Stimulated activated CD4-positive, alpha-beta T cell treated with anti-CD3 and anti-CD28 coated beads, Interleukin-4, amount 100 ng/mL, for 48 hours (primary cell): ENCODE results near the gene RNF144B.
"Not testable (repeated sequence)": the region's sequence is repeated elsewhere in the genome, so short reads cannot be mapped to it uniquely, and the experiment has no call there.

Experiments
- DNase-seq, 2 donors: peaks; one replicate each; pipeline ENCODE4 v3.0.0-alpha.2; 2020; ENCODE audit warnings: low read depth in 2 of 2

The RNF144B gene

DNA sequence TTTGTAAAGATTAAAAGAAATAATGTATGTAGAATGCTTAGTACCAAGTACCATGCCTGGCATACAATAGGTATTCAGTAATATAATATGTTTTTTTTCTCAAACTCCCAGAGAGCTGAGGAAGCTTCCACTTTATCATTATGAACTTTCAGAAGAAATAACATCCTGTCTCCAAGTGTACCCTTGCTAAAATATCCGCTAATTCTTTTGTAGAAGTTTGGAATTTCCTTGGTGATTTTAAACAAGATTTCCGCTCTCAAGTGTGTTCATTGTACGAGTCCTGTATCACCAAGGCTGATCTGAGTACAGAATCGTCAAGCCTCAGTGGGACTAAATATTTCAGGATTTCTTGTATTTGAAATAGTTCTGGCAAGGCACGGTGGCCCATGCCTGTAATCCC is 16.1 kb upstream of the RNF144B start:
- DNase-seq, result no peak

DNA sequence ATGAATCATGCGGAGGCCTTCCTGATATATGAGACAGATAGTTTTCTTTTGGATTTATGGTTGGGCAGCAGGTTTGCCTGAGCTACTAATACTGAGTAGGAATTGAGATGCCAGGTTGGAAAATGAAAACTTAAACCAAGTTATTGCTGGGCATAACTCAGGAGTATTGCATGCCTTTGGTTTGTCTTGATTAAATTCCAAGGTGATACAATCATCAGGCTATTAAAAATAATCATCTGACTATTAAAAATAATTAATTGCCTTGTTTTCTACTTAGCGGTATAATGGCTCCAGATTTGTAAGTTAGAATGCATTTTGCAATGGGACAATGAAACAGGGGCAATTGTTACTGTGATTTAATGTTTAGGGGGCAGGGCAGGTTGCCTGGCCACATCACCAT is 15.5 kb upstream of the RNF144B start:
- no peak for DNase-seq

DNA sequence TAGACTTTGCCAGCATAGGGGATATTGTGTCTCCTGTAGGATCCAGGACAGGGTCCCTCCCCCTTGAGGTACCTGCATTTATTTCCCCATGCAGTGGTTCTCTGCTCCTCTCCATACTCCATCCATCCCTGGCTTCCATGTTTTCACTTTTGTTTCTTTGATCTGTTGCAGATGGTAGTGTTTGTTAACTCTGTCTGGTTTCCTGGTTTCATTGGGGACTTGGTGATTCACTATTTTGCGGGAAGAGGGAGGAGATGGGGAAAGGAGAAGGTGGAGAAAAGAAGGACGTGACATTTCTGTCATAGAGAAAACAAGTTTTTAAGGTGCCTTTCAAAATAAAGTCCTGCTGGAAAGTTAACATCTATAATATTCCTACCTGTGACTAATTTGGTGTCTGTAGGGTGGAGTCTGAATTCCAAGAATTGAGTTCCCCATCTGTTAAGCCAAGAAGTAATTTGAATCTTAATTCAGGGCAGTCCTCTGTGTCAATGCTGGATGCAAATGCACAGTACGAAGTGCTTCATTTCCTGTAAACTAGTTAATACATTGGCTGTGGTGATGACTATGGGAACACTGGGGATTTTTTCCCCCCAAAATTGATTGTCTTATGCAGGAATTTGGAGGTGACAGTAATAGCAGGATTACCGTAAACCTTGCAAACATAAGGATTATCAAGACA is 6.9 kb upstream of the RNF144B start:
- no peak for DNase-seq

DNA sequence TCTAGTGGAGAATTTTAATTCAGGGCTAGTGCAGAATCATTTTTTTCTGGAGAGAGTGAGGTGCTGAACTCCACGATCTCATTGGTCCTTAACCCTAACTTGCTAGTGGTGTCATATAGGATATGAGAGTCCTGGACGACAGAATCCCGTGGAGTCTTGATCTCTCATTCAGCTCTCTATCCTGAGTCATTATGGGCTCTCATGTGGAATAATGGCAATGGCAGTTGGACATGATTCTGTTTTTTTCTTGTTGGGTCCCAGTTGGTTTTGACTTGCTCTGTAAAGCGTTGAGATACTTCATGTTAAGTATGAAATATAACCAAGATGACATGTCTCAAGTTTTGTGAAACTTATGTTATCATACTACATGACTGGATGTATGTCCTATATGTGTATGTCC is 6.3 kb upstream of the RNF144B start:
- DNase-seq, result no peak

DNA sequence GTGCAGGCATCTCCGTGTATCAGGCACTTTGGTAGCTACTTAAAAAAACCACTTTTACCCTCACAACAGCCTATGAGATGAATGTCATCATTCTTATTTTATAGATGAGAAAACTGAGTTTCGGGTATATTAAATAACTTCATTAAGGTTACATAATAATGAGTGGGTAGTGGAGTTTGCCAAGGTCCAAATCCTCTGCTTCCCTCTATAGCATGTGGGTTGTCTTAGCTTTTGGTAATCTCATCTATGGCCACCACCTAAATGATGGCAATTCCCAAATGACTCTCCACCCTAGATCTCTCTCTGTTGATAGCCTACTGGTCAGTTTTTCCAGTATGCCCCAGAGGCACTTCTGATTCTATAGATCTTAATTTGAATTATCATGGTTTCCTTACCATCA is 3.7 kb upstream of the RNF144B start:
- no peak for DNase-seq

DNA sequence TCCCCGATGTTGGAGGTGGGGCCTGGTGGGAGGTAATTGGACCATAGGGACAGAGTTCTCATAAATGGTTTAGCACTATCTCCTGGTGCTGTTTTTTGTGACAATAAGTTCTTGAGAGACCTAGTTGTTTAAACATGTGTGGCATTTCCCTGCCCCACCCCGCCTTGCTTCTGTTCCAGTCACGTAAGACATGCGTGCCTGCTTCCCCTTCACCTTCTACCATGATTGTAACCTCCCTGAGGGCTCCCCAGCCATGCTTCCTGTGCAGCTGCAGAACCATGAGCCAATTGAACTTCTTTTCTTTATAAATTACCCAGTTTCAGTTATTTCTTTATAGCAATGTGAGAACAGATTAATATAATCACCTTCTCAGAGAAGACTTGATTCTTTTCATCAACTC is 2.5 kb upstream of the RNF144B start:
- DNase-seq, result no peak

DNA sequence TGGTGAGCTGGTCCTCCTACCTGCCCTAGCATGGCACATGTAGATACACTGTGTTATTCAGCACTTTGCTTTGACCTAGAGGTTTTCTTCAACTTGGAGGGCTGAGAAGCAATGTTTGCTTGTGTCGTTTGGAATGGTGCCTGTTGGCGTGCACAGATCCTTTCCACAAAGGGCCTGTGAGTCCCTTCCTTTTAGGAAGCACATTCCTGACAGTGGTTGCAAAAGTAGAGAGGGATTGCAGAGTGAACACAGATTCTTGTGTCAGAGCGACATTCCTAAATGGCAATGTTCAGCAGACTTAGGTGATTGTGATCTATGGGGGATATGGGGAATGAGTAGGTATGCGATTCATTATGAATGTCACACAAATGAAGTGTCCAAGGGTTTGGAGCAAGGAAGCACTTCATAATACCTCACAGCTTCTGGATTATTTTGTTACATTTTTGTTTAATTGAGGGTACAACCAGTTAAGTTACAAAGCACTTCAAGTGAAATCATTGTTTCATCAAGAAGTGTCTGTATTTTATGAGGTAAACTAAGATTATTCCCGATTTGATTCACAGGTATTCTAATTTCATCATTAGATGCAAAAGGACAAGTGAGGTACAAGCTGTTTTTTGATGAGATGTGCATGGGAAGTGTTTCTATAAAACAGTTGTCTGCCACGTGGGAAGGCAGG is 713 bp upstream of the RNF144B start:
- DNase-seq, result no peak

DNA sequence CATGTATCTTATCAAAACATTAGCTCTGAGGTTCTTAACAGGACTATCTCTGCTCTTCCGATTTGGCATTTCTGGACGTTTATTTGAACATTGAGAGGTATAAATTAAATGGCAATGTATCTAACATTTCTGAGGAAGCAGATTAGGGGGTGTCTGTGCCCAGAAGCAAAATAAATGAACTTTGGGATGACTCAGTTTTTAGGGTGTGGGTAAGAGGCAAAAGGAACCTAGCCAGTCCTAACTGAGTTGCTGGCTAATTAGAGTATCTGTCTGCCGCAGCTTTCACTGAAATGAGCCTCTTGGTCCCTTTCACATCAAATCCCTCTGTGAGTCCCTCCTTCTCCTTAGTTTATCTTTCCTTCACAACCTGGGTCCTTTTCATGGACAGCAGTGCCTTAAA is 1.1 kb downstream of the RNF144B start:
- no peak for DNase-seq

DNA sequence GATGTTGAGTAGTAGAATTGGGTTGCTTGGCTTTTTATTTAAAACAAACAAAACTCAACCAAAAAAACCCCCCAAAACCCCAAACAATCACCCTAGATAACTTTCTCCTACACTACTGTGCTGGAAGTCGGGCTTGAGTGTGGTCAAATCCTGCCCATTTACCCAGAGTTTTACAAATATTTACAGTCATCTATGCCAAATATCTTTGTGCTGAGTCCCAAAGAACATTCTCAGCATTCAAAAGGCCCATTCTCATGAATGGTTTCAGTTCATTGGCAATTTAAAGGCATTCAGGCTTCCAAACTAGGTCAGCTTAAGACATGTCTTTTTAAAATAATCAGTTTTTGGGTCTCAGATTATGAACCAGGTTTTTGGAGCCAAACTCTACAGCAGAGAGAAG is 1.8 kb downstream of the RNF144B start:
- DNase-seq, result no peak

DNA sequence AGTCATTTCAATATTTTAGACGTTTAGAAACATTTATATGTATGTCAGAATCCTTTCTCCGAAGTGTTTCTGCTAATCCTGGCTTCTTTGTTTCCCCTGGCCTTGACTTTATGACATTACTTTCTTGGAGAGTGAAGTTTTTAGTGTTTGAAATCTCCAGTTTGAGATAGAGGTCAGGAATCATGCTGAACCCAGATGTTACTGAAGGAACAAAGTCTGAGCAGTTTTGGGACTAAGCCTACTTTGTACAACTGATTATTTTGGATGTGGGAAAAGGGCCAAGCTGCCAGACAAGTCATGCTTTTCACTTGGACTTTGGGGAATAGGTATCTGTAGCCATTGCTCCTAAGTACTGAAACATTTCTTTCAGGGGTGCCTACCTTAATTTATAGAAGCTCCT is 2.3 kb downstream of the RNF144B start:
- no peak for DNase-seq

DNA sequence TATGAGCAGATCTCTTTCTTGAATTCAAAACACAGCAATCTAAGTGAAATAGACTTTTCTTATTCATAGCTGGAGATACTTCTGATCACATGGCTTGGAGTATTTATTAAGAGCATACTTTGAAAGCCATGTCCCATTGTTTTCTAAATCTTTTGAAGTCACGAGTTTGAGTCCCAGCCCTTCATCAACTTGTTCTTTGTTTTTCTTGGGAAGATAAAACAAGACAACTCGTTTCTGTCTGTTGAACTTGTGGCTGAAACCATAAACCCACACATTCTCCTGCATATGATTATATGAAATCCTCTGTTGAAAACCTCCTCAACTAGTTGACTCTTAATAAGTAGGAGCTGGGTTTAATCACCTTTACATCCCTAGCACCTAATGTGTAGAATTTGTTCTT is 3.3 kb downstream of the RNF144B start:
- no peak for DNase-seq

DNA sequence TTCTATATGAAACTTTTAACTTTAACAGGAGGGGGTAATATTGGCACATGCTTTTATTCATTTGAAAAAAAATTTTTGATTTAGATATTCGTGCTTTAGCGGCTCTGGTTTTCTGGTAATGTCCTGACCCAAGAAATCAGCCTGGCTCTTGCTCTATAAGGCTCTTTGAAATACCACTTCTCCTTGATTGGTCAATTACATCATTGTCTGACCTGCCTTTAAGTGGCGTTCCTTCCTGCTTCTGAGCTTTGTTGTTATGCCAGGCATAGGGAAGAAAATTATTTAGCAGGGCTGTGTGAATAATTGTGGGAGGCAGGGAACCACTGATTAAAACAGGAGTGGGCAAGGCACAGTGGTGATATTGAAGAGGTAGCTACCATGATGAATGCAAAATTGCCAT is 3.9 kb downstream of the RNF144B start:
- DNase-seq, result no peak

DNA sequence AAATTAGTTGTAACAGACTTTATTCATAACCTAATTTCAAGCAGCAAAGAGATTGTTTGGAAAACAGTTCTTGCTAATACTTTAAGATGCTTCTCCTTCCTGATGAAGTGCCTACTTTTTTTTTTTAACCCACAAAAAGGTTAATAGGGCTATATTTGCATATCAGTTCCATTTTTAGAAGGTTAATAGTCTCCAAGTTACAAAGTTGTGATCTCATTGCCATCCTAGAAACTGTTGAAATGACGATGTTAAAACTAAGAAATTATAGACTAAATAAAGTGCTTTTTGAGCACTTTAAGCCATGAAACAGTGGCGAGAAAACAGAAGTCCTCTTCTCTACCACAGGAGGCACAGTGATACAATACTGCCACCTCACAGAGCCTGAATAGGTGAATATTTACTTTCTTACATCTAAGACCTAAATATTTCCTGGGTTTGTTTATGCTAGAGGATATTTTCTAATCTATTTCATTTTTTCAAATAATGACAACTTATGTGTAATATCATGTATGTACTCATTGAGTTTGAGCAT is 5.3 kb downstream of the RNF144B start:
- DNase-seq, result no peak

DNA sequence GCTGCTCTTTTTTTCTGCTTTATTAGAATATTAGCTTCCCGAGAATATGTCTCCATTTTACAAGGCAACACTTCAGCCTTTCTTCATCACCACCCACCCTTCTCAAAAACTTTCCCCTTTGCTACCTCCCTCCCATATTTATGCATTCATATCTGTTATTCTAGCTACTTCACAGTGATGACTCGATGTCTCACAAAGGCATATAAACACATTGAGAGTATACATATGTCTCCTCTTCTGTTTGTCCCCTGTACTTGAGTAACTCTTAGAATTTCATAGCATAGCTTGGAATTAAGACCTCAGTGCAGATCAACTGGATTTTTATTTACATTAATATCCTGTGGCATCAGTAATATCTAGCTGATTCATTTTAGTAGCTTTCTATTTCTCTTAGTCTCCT is 6.5 kb downstream of the RNF144B start:
- DNase-seq, result no peak

DNA sequence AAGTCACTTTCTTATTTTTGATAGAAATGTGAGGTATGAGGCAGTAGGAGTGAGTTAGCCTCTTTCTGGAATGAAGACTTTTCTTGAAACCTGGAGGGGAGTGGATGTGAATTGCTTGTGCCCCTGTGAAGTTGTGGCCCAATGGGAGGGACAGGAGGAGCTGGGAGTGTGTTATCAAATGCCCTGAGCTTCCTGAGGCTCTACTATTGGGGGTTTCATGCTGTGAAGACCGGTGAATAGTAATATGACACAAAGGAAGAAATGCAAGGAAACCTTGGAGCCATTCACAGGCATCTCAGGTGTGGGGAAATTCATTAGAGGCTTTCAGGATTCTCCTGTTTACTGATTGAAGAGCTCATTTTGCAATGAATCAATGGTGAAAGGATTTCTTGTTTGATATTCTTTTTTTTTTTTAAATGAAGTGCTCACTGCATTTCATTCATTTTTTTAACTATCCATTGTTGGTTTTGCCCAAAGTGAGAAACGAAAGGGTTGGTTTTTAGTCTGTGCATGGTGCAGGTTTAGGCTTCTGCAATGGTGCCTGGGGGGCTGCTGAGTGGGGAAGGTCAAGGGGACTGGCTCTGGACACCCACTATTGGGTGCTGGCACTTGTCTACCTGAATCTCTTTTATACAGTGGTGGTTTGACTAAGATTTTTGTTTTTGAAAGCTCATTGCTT is 8.2 kb downstream of the RNF144B start:
- DNase-seq, result no peak

DNA sequence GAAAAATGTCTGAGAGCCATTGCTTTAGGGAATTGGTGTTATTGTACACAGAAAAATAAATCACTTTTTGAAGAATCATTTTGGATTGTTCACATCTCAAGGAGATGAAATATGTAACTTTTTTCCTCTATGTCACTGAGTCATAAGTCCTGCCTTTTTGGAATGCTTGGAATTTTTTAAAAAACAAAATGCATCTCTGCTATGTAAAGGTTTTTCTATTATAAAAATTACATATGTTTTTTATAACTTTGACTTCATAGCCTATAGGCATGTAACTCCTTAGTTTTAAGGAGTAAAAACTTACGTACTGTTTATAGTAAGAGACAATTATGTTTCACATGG is 8.7 kb downstream of the RNF144B start:
- DNase-seq, result no peak

DNA sequence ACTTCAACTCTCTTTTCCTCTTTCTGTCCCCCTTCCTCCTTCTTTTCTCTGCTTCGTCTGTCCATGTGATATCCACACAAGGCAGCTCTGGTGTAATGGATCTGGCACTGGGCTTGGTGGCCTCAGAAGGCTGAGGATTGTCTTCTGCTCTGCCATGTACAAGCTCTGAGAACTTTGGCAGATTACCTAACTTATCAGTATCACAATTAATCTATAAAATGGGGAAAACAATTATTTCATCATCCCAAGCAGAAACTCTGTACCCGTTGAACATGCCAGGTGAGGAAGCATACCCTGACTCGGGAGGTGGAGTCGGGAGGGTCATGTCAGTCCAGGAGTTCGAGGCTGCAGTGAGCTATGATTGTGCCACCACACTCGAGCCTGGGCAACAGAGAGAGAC is 10.6 kb downstream of the RNF144B start:
- no peak for DNase-seq

DNA sequence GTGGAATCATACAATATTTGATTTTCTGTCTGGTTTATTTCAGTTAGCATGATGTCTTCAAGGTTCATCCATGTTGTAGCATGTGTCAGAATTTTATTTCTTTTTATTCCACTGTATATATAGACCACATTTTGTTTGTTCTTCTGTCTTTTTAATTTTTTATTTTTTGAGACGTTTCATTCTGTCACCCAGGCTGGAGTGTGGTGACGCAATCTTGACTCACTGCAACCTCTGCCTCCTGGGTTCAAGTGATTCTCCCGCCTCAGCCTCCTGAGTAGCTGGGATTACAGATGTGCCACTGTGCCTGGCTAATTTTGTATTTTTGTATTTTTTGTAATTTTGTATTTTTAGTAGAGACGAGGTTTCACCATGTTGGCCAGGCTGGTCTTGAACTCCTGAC is 11.1 kb downstream of the RNF144B start:
- DNase-seq, result not testable (repeated sequence)

DNA sequence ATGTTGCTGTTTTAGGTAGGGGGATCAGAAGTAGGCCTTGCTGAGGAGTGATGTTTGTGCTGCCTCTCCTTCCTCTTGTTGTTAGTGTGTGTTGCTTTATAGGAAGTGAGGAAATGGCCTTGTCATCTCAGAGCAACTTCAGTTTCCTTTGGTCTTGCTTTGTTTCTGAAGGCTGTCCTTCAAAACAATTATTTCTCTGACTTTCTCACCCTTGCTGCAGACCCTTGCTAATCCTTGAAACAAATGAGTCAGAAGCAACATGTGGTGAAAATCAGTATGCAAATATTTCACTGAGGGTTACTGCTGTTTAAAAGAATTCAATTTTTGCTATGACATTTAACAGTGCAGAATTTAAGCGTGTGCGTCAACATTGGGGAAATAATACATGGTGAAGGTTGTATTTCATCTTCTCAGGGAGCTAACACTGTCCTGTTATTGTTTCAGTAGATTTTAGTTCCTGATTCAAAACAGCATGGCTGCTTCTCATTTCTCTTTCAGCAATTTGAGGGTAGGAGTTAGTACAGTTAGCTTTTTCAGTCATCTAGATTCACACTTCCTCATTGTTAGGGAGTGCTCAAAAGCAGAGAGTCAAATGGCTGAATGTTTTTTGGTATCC is 13.8 kb downstream of the RNF144B start:
- no peak for DNase-seq

DNA sequence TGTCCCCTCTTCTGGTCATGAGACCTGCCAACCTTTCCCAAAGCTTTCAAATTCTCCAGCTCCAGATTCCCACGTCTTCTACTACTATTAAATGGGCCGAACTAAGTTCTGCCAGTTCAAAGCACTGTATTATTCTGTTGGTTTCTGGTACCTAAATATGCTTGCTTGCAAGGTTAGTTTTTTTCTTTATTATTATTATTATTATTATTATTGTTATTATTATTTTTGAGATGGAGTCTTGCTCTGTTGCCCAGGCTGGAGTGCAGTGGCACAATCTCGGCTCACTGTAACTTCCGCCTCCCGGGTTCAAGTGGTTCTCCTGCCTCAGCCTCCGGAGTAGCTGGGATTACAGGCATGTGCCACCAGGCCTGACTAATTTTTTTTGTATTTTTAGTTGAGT is 17.8 kb downstream of the RNF144B start:
- not testable (repeated sequence) for DNase-seq

DNA sequence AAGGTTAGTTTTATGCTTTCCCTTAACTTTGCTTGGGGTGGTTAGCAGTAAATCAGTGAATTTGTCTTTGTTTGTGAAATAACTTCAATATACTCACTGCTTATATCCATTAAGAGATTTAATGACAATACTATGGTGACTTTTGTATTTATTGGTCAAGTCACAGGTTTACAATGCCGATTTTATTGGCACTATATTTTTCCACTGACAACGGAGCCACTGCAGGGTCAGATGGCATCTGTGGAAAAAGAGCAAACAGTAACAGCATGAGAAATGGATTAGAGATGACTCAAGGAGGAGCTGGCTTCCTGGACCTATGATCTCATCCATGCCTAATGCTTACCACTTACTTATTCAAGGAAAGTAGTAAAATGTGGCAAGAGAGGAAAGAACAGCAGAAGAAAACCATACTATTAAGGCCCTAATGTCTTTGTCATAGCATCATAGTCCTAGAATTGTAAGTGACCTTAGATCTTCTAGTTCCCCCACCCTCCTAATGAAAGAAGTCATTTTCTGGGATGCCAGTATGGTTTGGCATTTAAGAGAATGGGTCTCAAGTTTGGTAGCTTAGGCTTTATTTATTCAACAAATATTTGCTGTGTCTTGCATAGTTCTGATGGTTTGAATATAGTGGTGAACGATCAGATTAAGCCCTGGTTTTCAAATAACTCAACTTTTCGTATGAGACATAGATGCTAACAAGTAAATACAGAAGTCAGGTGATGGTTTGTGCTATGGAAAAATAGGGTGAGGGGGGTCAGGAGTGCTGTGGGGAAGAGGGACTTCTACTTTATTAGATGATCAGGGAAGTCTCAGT is 18.5 kb downstream of the RNF144B start:
- DNase-seq, result no peak
